HepG2 (cell line): Measurements from ENCODE around the gene NPHP3. TPM values are rescaled to one million over a fixed set of nuclear protein-coding genes. Genes with fewer than 3 reads are reported as not detected.

Experiments
- ARID4A ChIP-seq: sonication (generic); formaldehyde crosslinking; IDR thresholded peaks from 2 replicates; pipeline ENCODE4 v1.5.0; 2020; ENCODE audit warnings: mild to moderate bottlenecking, missing genetic modification reagents, borderline replicate concordance
- BHLHE40 ChIP-seq: IDR thresholded peaks from 2 replicates; pipeline ENCODE4 v1.6.1; 2011; ENCODE audit warnings: low read length, improper control_type of control experiment
- CCAR2 ChIP-seq: fragments of 200-400 bp; formaldehyde crosslinking; optimal IDR thresholded peaks from 2 replicates; pipeline ENCODE3; 2018; ENCODE audit warnings: low read depth, mild to moderate bottlenecking, low read length, moderate library complexity
- IRF9 ChIP-seq: sonication (generic); formaldehyde crosslinking; IDR thresholded peaks from 2 replicates; pipeline ENCODE4 v1.8.0; 2022; ENCODE audit warnings: missing genetic modification reagents, mild to moderate bottlenecking, borderline replicate concordance
- MYC ChIP-seq: sonication (generic); formaldehyde crosslinking; IDR thresholded peaks from 2 replicates; pipeline ENCODE4 v1.9.0; 2021; ENCODE audit warnings: missing genetic modification reagents, borderline replicate concordance
- RFX5 ChIP-seq: IDR thresholded peaks from 2 replicates; pipeline ENCODE4 v1.6.1; 2011; ENCODE audit warnings: low read depth, low read length, improper control_type of control experiment
- SOX6 ChIP-seq, 2 experiments: fragments of 450-650 bp in 1 of 2; sonication (generic) in 1 of 2; formaldehyde crosslinking in 1 of 2; IDR thresholded peaks; 2 replicates each; pipeline versions ENCODE4 v1.4.0 to v1.6.1; 2017 to 2020; ENCODE audit warnings: antibody characterized with exemption in 1 of 2, mild to moderate bottlenecking in 1 of 2, missing genetic modification reagents in 1 of 2
- TBX2 ChIP-seq: sonication (generic); formaldehyde crosslinking; IDR thresholded peaks from 2 replicates; pipeline ENCODE4 v1.5.0; 2020; ENCODE audit warnings: missing genetic modification reagents, mild to moderate bottlenecking, borderline replicate concordance
- THAP11 ChIP-seq: IDR thresholded peaks from 2 replicates; pipeline ENCODE4 v1.6.1; 2016; ENCODE audit warnings: missing biosample characterization, missing genetic modification reagents
- ZC3H13 ChIP-seq: sonication (generic); formaldehyde crosslinking; IDR thresholded peaks from 2 replicates; pipeline ENCODE4 v1.8.1; 2023; ENCODE audit warnings: mild to moderate bottlenecking, missing genetic modification reagents, moderate library complexity
- ZNF264 ChIP-seq: sonication (generic); formaldehyde crosslinking; IDR thresholded peaks from 2 replicates; pipeline ENCODE4 v1.4.0; 2020; ENCODE audit warnings: missing genetic modification reagents
- ZNF276 ChIP-seq: sonication (generic); formaldehyde crosslinking; IDR thresholded peaks from 2 replicates; pipeline ENCODE4 v1.4.0; 2020; ENCODE audit warnings: mild to moderate bottlenecking, low read depth, missing genetic modification reagents
- ZNF3 ChIP-seq: IDR thresholded peaks from 2 replicates; pipeline ENCODE4 v1.7.0; 2017; ENCODE audit warnings: inconsistent platforms
- ZNF382 ChIP-seq: sonication (generic); formaldehyde crosslinking; IDR thresholded peaks from 2 replicates; pipeline ENCODE4 v1.5.0; 2020; ENCODE audit warnings: missing genetic modification reagents, mild to moderate bottlenecking, borderline replicate concordance
- ZNF430 ChIP-seq: sonication (generic); formaldehyde crosslinking; IDR thresholded peaks from 2 replicates; pipeline ENCODE4 v1.9.0; 2021; ENCODE audit warnings: mild to moderate bottlenecking, missing genetic modification reagents
- ZNF446 ChIP-seq: sonication (generic); formaldehyde crosslinking; IDR thresholded peaks from 2 replicates; pipeline ENCODE4 v1.5.0; 2020; ENCODE audit warnings: mild to moderate bottlenecking, missing genetic modification reagents
- ZNF556 ChIP-seq: sonication (generic); formaldehyde crosslinking; IDR thresholded peaks from 2 replicates; pipeline ENCODE4 v1.4.0; 2020; ENCODE audit warnings: mild to moderate bottlenecking, missing genetic modification reagents, borderline replicate concordance
- ZNF563 ChIP-seq: sonication (generic); formaldehyde crosslinking; IDR thresholded peaks from 2 replicates; pipeline ENCODE4 v1.8.0; 2022; ENCODE audit warnings: mild to moderate bottlenecking, moderate library complexity, missing genetic modification reagents
- ZNF678 ChIP-seq: sonication (generic); formaldehyde crosslinking; IDR thresholded peaks from 2 replicates; pipeline ENCODE4 v1.4.0; 2020; ENCODE audit warnings: mild to moderate bottlenecking, missing genetic modification reagents
- ZSCAN21 ChIP-seq: sonication (generic); formaldehyde crosslinking; IDR thresholded peaks from 2 replicates; pipeline ENCODE4 v1.8.0; 2022; ENCODE audit warnings: mild to moderate bottlenecking, missing genetic modification reagents, moderate library complexity, borderline replicate concordance
- polyA plus RNA-seq, 8 experiments: library from polyadenylated mRNA; depleted of rRNA in 3 of 8; stranded (reverse) in 7 of 8; unstranded in 1 of 8; fragments of >200 nt; fragmentation: Illumina TruSeq in 4 of 8; extraction: Trizol in 4 of 8; gene quantifications; 2 replicates each; pipeline versions ENCODE4 v1.2.1 to v1.2.3, GENCODE V29; 2011 to 2016; ENCODE audit warnings: low read depth in 4 of 8, missing spikeins in 1 of 8, mixed read lengths in 1 of 8; ENCODE audit not compliant: insufficient read depth in 1 of 8
- total RNA-seq, 5 experiments: library from RNA; depleted of rRNA; stranded (reverse); fragments of >200 nt; fragmentation: Illumina TruSeq; extraction: Trizol; gene quantifications; 2 replicates each; pipeline ENCODE4 v1.2.3, GENCODE V29; 2016; ENCODE audit warnings: low read depth in 1 of 5

The NPHP3 gene
- total and polyA plus RNA-seq, 2 of the 13 experiments (the other 11 are each of a cell fraction or from before 2014, with no cell fraction given), result 11.0 to 20.2 TPM

GRCh38 chr3:132722165-132723023 is at the start of gene NPHP3 (continued):
- TF ChIP-seq ZC3H13 (CRISPR knock-in tag), result peak; percentile 81; the same call in 1 of the 2 replicates
- 0 out of 2 replicates have a peak, but pooled peaks have one; percentile 5 for TF ChIP-seq ZNF264
- peak; percentile 61 for TF ChIP-seq ZNF563 (CRISPR knock-in tag)
- peak; percentile 15; the same call in 1 of the 2 replicates for TF ChIP-seq BHLHE40
- TF ChIP-seq MYC (CRISPR knock-in tag), result 0 out of 2 replicates have a peak, but pooled peaks have one; percentile 21
- TF ChIP-seq ZNF382 (CRISPR knock-in tag), result no peak
- TF ChIP-seq TBX2 (CRISPR knock-in tag), result no peak; the same call in 1 of the 2 replicates
- TF ChIP-seq ZNF446 (CRISPR knock-in tag), result no peak
- TF ChIP-seq ZNF678 (CRISPR knock-in tag), result peak; percentile 69; the same call in 1 of the 2 replicates
- peak; percentile 79; the same call in 1 of the 2 replicates for TF ChIP-seq ZNF556
- peak; percentile 79 for TF ChIP-seq ZSCAN21
- 0 out of 2 replicates have a peak, but pooled peaks have one; percentile 52 for TF ChIP-seq IRF9 (CRISPR knock-in tag)
- TF ChIP-seq RFX5, result no peak
- TF ChIP-seq CCAR2, result no peak
- peak; percentile 38 for TF ChIP-seq ARID4A (CRISPR knock-in tag)
- peak; percentile 89; the same call in 1 of the 2 replicates for TF ChIP-seq ZNF276 (CRISPR knock-in tag)
- TF ChIP-seq ZNF430 (CRISPR knock-in tag), result peak; percentile 68; the same call in 1 of the 2 replicates
- 0 out of 2 replicates have a peak, but pooled peaks have one; percentile 41 for TF ChIP-seq THAP11 (CRISPR knock-in tag)
- no peak for TF ChIP-seq ZNF3 (CRISPR knock-in tag)
- TF ChIP-seq SOX6 (IDR thresholded peaks at IDR 0.05), result no peak
- peak; percentile 27; the same call in 1 of the 2 replicates for TF ChIP-seq SOX6 (CRISPR knock-in tag; IDR thresholded peaks at IDR 0.05)
